NOMO-1 treated with dmso at 0.1 percent for 144 hours (cell line): ENCODE measurements around the gene FUS.
"Not testable (repeated sequence)": the region's sequence is repeated elsewhere in the genome, so short reads cannot be mapped to it uniquely, and the experiment has no call there.

Source experiments
- DNase-seq: peaks from one replicate; lab custom pipeline; 2025; ENCODE audit not compliant: unreplicated experiment; lab: John Stamatoyannopoulos, UW

The FUS gene

GRCh38 chr16:31184888-31185287, 4.9 kb downstream of the FUS start:
- DNase-seq = no peak

GRCh38 chr16:31185339-31185738, 5.4 kb downstream of the FUS start:
- DNase-seq = no peak

DNA sequence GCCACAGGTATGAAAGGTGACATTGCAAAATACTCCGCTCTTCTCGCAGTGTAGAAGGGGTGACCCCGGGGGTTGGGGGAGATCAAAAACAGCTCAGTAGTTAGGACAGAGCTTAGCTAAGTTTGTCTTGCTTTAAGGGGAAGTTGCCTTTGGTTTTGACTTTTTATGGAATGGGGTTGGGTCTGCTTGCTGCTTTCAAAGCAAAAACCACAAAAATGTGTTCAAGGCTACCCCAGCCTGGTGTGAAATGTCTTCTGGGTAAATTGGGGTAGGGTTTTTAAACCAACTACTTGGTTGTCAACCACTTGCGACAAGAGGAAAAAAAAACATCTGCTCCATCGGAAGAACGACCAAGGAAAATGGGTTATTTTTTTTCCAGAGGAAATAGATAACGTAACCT, 6.2 kb downstream of the FUS start:
- DNase-seq = peak; percentile 25

GRCh38 chr16:31186930-31187807, 7.2 kb downstream of the FUS start:
- no peak for DNase-seq

DNA sequence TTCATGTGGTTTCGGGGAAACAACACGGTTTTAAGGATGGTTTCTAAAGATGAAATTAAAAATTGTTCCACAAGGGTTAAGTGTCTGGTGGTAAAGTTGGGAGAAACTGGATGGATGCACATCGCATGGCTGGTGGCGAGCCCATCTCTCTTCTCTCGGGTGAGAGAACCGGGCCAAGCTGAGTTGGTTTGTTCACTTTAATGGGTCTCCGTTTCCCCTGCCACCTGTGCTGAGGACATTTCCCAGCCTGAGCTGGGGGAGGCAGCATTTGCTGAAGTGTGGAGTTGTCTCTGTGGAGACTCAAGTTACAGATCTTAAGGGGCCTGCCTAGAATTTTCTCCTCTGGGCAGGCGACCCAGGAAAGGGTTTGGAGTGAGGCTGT, 7.9 kb downstream of the FUS start:
- DNase-seq = no peak

GRCh38 chr16:31188450-31189411, 8.8 kb downstream of the FUS start:
- DNase-seq = no peak

DNA sequence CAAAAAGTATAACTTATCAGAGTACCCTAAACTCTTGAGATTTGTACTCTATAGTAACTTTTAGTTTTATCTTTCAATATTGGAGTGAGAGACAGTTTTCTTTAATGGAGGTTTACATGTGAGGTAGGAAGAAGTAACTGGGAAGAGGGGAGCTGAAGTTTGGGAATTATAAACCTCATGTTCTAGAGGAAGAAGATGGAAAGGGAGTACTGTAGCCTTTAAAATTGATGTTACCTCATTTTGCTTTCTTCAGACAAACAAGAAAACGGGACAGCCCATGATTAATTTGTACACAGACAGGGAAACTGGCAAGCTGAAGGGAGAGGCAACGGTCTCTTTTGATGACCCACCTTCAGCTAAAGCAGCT, 9.5 kb downstream of the FUS start:
- no peak for DNase-seq

GRCh38 chr16:31190061-31190460, 10.1 kb downstream of the FUS start:
- no peak for DNase-seq

DNA sequence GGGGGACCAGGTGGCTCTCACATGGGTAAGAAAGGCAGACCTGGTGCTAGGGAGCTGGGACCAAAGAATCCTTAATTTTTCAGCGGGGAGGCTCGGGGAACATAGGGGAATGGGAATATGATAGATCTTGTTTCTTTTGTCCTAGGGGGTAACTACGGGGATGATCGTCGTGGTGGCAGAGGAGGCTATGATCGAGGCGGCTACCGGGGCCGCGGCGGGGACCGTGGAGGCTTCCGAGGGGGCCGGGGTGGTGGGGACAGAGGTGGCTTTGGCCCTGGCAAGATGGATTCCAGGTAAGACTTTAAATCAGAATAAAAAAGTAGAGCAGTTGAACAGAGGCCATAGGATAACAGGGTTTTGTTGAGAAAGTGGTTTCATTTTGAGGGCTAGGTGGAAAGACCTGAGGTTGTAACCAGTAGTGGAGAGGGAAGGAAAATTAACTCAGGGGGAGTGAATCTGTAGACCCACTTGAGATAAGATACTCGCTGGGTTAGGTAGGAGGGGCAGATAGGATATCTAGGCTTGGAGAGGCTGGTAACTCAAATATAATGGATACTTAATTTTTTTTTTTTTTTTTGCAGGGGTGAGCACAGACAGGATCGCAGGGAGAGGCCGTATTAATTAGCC, 11.0 kb downstream of the FUS start:
- no peak for DNase-seq

GRCh38 chr16:31191697-31192428, 11.9 kb downstream of the FUS start:
- DNase-seq = no peak

- DNase-seq = no peak
Measured at GRCh38 chr16:31192856-31193642, 13.1 kb downstream of the FUS start.

- no peak for DNase-seq
Measured at GRCh38 chr16:31193874-31194273, 13.9 kb downstream of the FUS start.

DNA sequence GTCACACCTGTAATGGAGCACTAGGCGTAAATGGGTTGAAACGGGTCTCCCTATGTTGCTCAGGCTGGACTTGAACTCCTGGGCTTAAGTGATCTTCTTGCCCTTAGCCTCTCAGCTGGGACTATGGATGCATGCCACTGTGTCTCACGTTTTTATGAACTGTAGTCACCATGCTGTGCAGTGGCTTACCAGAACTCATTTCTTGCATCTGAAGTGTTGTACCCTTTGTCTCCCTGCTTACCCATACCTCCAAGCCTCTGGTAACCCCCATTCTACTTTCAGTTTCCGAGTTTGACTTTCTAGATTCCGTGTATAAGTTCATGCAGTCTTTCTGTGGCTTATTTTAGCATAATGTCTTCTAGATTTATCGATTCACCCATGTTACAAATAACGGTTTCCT, 15.0 kb downstream of the FUS start:
- no peak for DNase-seq

- not testable (repeated sequence) for DNase-seq
Measured at GRCh38 chr16:31195861-31196260, 15.9 kb downstream of the FUS start.

DNA sequence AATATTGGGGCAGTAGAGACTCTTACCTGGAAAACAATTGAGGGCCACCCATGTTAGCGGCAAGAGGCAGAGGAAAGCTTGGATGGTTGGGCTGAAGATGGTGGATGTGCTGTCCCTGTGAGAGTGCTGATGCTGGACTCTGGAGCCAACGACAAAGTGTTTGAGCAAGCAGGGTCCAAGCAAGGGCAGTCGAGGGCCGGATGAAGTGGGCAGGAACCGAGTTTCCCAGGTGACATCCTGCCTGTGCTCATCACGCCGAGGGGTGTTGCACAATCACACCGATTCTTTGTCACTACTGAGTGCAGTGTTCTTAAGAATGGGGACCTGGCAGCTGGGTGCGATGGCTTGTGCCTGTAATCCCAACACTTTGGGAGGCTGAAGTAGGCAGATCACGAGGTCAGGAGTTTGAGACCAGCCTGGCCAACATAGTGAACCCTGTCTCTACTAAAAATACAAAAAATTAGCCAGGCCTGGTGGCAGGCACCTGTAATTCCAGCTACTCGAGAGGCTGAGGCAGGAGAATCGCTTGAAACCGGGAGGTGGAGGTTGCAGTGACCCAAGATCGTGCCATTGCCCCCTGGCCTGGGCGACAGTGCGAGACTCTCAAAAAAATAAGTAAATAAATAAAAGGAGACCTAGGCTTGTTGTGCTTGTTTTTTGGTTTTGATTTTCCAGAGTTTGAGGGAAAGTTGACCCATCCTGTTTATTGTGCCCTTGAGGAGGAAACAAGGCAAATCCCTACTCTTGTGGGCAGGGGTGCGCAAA, 16.6 kb downstream of the FUS start:
- DNase-seq = no peak

- DNase-seq = peak; percentile 26
Measured at GRCh38 chr16:31198207-31198882, 18.4 kb downstream of the FUS start.

DNA sequence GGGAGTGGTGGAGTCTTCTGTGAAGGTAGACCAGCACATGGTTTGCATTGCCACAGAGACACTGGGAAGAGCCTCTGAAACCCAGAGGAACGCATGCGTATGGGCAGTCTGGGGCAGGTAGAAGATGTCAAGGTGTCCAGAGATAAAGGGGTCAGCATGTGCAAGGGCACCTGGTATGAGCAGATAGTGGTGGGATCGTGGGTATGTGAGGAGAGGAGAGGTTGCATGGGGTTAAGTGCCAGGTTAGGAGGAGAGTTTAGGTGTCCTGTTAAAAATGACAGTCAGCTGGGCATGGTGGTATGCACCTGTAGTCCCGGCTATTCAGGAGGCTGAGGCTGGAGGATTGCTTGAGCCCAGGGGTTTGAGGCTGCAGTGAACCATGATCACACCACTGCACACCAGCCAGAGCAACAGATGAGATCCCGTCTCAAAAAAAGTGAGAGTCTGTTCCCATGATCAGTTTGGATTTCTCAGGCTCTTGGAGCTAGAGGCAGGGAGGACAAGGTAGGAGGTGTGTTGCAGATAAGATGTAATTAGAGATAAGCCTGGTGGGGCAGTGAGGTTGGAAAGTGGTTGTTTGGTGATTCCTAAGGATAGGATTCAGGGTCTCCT, 19.6 kb downstream of the FUS start:
- no peak for DNase-seq

GRCh38 chr16:31200111-31200510, 20.2 kb downstream of the FUS start:
- not testable (repeated sequence) for DNase-seq
